ENCODE measurements around the gene PRLR.

The PRLR gene

GRCh38 chr5:35145012-35145411 is 85.3 kb downstream of the PRLR start:
- no peaks in the 10 kb centered on the region for H3K4me1 ChIP-seq (ENCODE audit: control insufficient read depth, insufficient read depth, low read length)
- H3K27ac ChIP-seq (ENCODE audit: low read length), result no peak overlapping the region
- H3K9me3 ChIP-seq (ENCODE audit: control insufficient read depth in 2 of 2, low read length in 2 of 2), result no peaks in the 10 kb centered on the region
- no peaks in the 10 kb centered on the region for H3K36me3 ChIP-seq (ENCODE audit: control insufficient read depth in 2 of 2, insufficient read depth in 2 of 2, low read length in 2 of 2)
- no peaks in the 10 kb centered on the region for H3K27me3 ChIP-seq (ENCODE audit: control insufficient read depth in 1 of 2, insufficient read depth in 2 of 2, low read length in 2 of 2)
- no peak overlapping the region for H3K4me3 ChIP-seq (ENCODE audit: low read length in 2 of 2)
- H3K9ac ChIP-seq (ENCODE audit: low read length in 2 of 2), result no peak overlapping the region

- Histone ChIP-seq H3K4me3 (ENCODE audit: low read length in 2 of 2) (no peak overlapping the region), H3K27ac (ENCODE audit: low read length) (no peak overlapping the region), H3K27me3 (ENCODE audit: control insufficient read depth in 1 of 2, insufficient read depth in 2 of 2, low read length in 2 of 2) (no peaks in the 10 kb centered on the region), H3K4me1 (ENCODE audit: control insufficient read depth, insufficient read depth, low read length) (no peaks in the 10 kb centered on the region), H3K36me3 (ENCODE audit: control insufficient read depth in 2 of 2, insufficient read depth in 2 of 2, low read length in 2 of 2) (no peaks in the 10 kb centered on the region), H3K9me3 (ENCODE audit: control insufficient read depth in 2 of 2, low read length in 2 of 2) (no peaks in the 10 kb centered on the region), H3K9ac (ENCODE audit: low read length in 2 of 2) (no peak overlapping the region)
Observed at GRCh38 chr5:35143841-35144240, 86.4 kb downstream of the PRLR start.

- Histone ChIP-seq H3K36me3 (ENCODE audit: control insufficient read depth in 2 of 2, insufficient read depth in 2 of 2, low read length in 2 of 2) (no peaks in the 10 kb centered on the region), H3K27ac (ENCODE audit: low read length) (no peak overlapping the region), H3K9ac (ENCODE audit: low read length in 2 of 2) (no peak overlapping the region), H3K4me3 (ENCODE audit: low read length in 2 of 2) (no peak overlapping the region), H3K4me1 (ENCODE audit: control insufficient read depth, insufficient read depth, low read length) (no peaks in the 10 kb centered on the region), H3K27me3 (ENCODE audit: control insufficient read depth in 1 of 2, insufficient read depth in 2 of 2, low read length in 2 of 2) (no peaks in the 10 kb centered on the region), H3K9me3 (ENCODE audit: control insufficient read depth in 2 of 2, low read length in 2 of 2) (no peaks in the 10 kb centered on the region)
Observed at GRCh38 chr5:35141739-35142138, 88.5 kb downstream of the PRLR start.

- Histone ChIP-seq H3K4me3 (ENCODE audit: low read length in 2 of 2) (no peak overlapping the region), H3K9me3 (ENCODE audit: control insufficient read depth in 2 of 2, low read length in 2 of 2) (no peaks in the 10 kb centered on the region), H3K9ac (ENCODE audit: low read length in 2 of 2) (no peak overlapping the region), H3K27me3 (ENCODE audit: control insufficient read depth in 1 of 2, insufficient read depth in 2 of 2, low read length in 2 of 2) (peaks cover 0 to 3% of the 10 kb centered on the region in 2 donors), H3K27ac (ENCODE audit: low read length) (no peak overlapping the region), H3K36me3 (ENCODE audit: control insufficient read depth in 2 of 2, insufficient read depth in 2 of 2, low read length in 2 of 2) (no peaks in the 10 kb centered on the region), H3K4me1 (ENCODE audit: control insufficient read depth, insufficient read depth, low read length) (no peaks in the 10 kb centered on the region)
Observed at GRCh38 chr5:35138232-35138631, 92.1 kb downstream of the PRLR start.

- Histone ChIP-seq H3K27me3 (ENCODE audit: control insufficient read depth in 1 of 2, insufficient read depth in 2 of 2, low read length in 2 of 2) (peaks cover 0 to 3% of the 10 kb centered on the region in 2 donors), H3K4me1 (ENCODE audit: control insufficient read depth, insufficient read depth, low read length) (no peaks in the 10 kb centered on the region), H3K9ac (ENCODE audit: low read length in 2 of 2) (no peak overlapping the region), H3K9me3 (ENCODE audit: control insufficient read depth in 2 of 2, low read length in 2 of 2) (no peaks in the 10 kb centered on the region), H3K36me3 (ENCODE audit: control insufficient read depth in 2 of 2, insufficient read depth in 2 of 2, low read length in 2 of 2) (no peaks in the 10 kb centered on the region), H3K4me3 (ENCODE audit: low read length in 2 of 2) (no peak overlapping the region), H3K27ac (ENCODE audit: low read length) (no peak overlapping the region)
Observed at GRCh38 chr5:35136386-35136785, 93.9 kb downstream of the PRLR start.

GRCh38 chr5:35135239-35135700 is 95.0 kb downstream of the PRLR start:
- no peak overlapping the region for H3K9ac ChIP-seq (ENCODE audit: low read length in 2 of 2)

GRCh38 chr5:35134278-35135030 is 95.8 kb downstream of the PRLR start:
- Histone ChIP-seq H3K27ac (ENCODE audit: low read length) (no peak overlapping the region), H3K9me3 (ENCODE audit: control insufficient read depth in 2 of 2, low read length in 2 of 2) (no peaks in the 10 kb centered on the region), H3K9ac (ENCODE audit: low read length in 2 of 2) (no peak overlapping the region), H3K36me3 (ENCODE audit: control insufficient read depth in 2 of 2, insufficient read depth in 2 of 2, low read length in 2 of 2) (no peaks in the 10 kb centered on the region), H3K4me3 (ENCODE audit: low read length in 2 of 2) (no peak overlapping the region), H3K4me1 (ENCODE audit: control insufficient read depth, insufficient read depth, low read length) (no peaks in the 10 kb centered on the region), H3K27me3 (ENCODE audit: control insufficient read depth in 1 of 2, insufficient read depth in 2 of 2, low read length in 2 of 2) (peaks cover 0 to 3% of the 10 kb centered on the region in 2 donors)

More at GRCh38 chr5:35135239-35135700, 95.0 kb downstream of the PRLR start:
- no peaks in the 10 kb centered on the region for H3K4me1 ChIP-seq (ENCODE audit: control insufficient read depth, insufficient read depth, low read length)
- no peaks in the 10 kb centered on the region for H3K36me3 ChIP-seq (ENCODE audit: control insufficient read depth in 2 of 2, insufficient read depth in 2 of 2, low read length in 2 of 2)
- no peak overlapping the region for H3K27ac ChIP-seq (ENCODE audit: low read length)
- peaks cover 0 to 3% of the 10 kb centered on the region in 2 donors for H3K27me3 ChIP-seq (ENCODE audit: control insufficient read depth in 1 of 2, insufficient read depth in 2 of 2, low read length in 2 of 2)
- no peaks in the 10 kb centered on the region for H3K9me3 ChIP-seq (ENCODE audit: control insufficient read depth in 2 of 2, low read length in 2 of 2)
- no peak overlapping the region for H3K4me3 ChIP-seq (ENCODE audit: low read length in 2 of 2)

GRCh38 chr5:35133186-35133585 is 97.1 kb downstream of the PRLR start:
- no peak overlapping the region for H3K27ac ChIP-seq (ENCODE audit: low read length)
- no peak overlapping the region for H3K9ac ChIP-seq (ENCODE audit: low read length in 2 of 2)
- H3K4me3 ChIP-seq (ENCODE audit: low read length in 2 of 2), result no peak overlapping the region
- H3K27me3 ChIP-seq (ENCODE audit: control insufficient read depth in 1 of 2, insufficient read depth in 2 of 2, low read length in 2 of 2), result peaks cover 0 to 3% of the 10 kb centered on the region in 2 donors
- H3K9me3 ChIP-seq (ENCODE audit: control insufficient read depth in 2 of 2, low read length in 2 of 2), result no peaks in the 10 kb centered on the region
- H3K4me1 ChIP-seq (ENCODE audit: control insufficient read depth, insufficient read depth, low read length), result no peaks in the 10 kb centered on the region
- no peaks in the 10 kb centered on the region for H3K36me3 ChIP-seq (ENCODE audit: control insufficient read depth in 2 of 2, insufficient read depth in 2 of 2, low read length in 2 of 2)

- Histone ChIP-seq H3K9ac (ENCODE audit: low read length in 2 of 2) (no peak overlapping the region), H3K36me3 (ENCODE audit: control insufficient read depth in 2 of 2, insufficient read depth in 2 of 2, low read length in 2 of 2) (no peaks in the 10 kb centered on the region), H3K9me3 (ENCODE audit: control insufficient read depth in 2 of 2, low read length in 2 of 2) (no peaks in the 10 kb centered on the region), H3K4me1 (ENCODE audit: control insufficient read depth, insufficient read depth, low read length) (no peaks in the 10 kb centered on the region), H3K4me3 (ENCODE audit: low read length in 2 of 2) (no peak overlapping the region), H3K27ac (ENCODE audit: low read length) (no peak overlapping the region), H3K27me3 (ENCODE audit: control insufficient read depth in 1 of 2, insufficient read depth in 2 of 2, low read length in 2 of 2) (peaks cover 0 to 3% of the 10 kb centered on the region in 2 donors)
Observed at GRCh38 chr5:35131723-35132122, 98.6 kb downstream of the PRLR start.

- Histone ChIP-seq H3K36me3 (ENCODE audit: control insufficient read depth in 2 of 2, insufficient read depth in 2 of 2, low read length in 2 of 2) (no peaks in the 10 kb centered on the region), H3K9ac (ENCODE audit: low read length in 2 of 2) (no peak overlapping the region), H3K4me3 (ENCODE audit: low read length in 2 of 2) (no peak overlapping the region), H3K4me1 (ENCODE audit: control insufficient read depth, insufficient read depth, low read length) (no peaks in the 10 kb centered on the region), H3K27me3 (ENCODE audit: control insufficient read depth in 1 of 2, insufficient read depth in 2 of 2, low read length in 2 of 2) (no peaks in the 10 kb centered on the region), H3K9me3 (ENCODE audit: control insufficient read depth in 2 of 2, low read length in 2 of 2) (no peaks in the 10 kb centered on the region), H3K27ac (ENCODE audit: low read length) (no peak overlapping the region)
Observed at GRCh38 chr5:35129921-35130485, 100.3 kb downstream of the PRLR start.

GRCh38 chr5:35129276-35129675 is 101.0 kb downstream of the PRLR start:
- Histone ChIP-seq H3K4me3 (ENCODE audit: low read length in 2 of 2) (no peak overlapping the region), H3K4me1 (ENCODE audit: control insufficient read depth, insufficient read depth, low read length) (no peaks in the 10 kb centered on the region), H3K9ac (ENCODE audit: low read length in 2 of 2) (no peak overlapping the region), H3K36me3 (ENCODE audit: control insufficient read depth in 2 of 2, insufficient read depth in 2 of 2, low read length in 2 of 2) (no peaks in the 10 kb centered on the region), H3K9me3 (ENCODE audit: control insufficient read depth in 2 of 2, low read length in 2 of 2) (no peaks in the 10 kb centered on the region), H3K27me3 (ENCODE audit: control insufficient read depth in 1 of 2, insufficient read depth in 2 of 2, low read length in 2 of 2) (no peaks in the 10 kb centered on the region), H3K27ac (ENCODE audit: low read length) (no peak overlapping the region)

Data from stomach smooth muscle (tissue), 2 donors.